GM21737 (cell line): ENCODE data around the gene SNX25.
A peak's percentile ranks its signal among the peaks of the same experiment; 100 is the strongest.
"Not testable (repeated sequence)": the region's sequence is repeated elsewhere in the genome, so short reads cannot be mapped to it uniquely, and the experiment has no call there.

ENCODE experiments used
- ATAC-seq: cut with Tn5 transposase; IDR thresholded peaks from one replicate; pipeline ENCODE4 v1.9.1; 2021; ENCODE audit warnings: mild to moderate bottlenecking, moderate library complexity; ENCODE audit not compliant: unreplicated experiment

SNX25 gene

DNA sequence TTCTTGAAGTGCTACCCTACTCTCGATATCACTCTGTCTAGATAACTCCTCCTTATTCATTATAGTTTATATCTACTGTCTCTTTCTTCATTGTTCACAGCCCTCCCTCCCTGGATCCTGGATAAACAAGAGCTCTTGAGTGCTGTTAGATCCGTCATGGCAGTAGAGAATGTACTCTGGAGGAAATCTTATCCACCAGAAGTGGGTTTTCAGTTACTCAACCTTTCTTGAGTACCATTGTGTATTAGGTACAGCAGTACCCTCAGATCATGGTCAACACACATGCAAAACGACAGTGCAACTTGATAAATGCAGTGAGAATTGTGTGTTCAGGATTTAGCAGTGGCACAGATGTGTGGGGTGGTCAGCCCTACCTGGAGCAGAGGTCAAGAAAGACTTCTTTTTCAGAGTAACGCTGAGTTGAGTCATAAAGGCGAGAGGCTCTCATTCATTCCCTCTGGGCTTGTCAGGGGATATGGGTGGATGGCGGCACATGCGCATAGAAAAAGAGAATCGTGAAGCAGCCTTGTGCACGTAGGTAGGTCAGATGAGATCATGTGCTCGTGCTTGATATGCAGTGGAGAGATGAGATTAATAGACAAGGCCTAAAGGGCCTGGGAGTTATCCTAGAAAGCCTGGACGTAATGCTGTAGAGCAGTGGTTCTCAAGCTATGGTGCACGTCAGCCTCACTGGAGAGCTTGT, 89.5 kb downstream of the SNX25 start:
- no peak for ATAC-seq

GRCh38 chr4:185304541-185304940, 95.1 kb downstream of the SNX25 start:
- no peak for ATAC-seq

- ATAC-seq, result peak; percentile 41
These were observed 95.7 kb downstream of the SNX25 start for GRCh38 chr4:185304944-185305690.

DNA sequence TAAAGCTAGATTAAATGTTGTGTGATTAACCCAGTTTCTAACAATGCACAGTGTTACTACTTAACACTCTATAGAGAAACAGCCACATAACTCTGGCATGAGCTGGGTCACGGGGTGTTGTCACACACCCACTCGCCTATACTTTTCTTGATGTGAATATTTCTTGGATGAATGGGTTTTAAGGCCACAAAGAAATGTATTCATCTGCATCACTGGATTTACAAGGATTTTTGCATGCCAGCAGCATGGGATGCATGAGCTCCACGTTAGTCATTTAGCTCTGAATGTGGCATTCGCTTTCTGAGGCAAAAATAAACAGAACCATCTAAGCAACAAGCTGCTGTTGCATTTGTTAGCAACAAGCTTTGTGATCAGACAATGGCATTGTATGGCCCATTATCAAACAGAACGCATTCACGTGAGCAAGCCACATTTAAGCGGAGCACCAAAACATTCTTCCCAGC, 96.6 kb downstream of the SNX25 start:
- ATAC-seq, result no peak

- ATAC-seq, result peak; percentile 70
These were observed 97.9 kb downstream of the SNX25 start for GRCh38 chr4:185307136-185307950.

- ATAC-seq, result peak; percentile 39
These were observed 100.4 kb downstream of the SNX25 start for GRCh38 chr4:185309770-185310169.

DNA sequence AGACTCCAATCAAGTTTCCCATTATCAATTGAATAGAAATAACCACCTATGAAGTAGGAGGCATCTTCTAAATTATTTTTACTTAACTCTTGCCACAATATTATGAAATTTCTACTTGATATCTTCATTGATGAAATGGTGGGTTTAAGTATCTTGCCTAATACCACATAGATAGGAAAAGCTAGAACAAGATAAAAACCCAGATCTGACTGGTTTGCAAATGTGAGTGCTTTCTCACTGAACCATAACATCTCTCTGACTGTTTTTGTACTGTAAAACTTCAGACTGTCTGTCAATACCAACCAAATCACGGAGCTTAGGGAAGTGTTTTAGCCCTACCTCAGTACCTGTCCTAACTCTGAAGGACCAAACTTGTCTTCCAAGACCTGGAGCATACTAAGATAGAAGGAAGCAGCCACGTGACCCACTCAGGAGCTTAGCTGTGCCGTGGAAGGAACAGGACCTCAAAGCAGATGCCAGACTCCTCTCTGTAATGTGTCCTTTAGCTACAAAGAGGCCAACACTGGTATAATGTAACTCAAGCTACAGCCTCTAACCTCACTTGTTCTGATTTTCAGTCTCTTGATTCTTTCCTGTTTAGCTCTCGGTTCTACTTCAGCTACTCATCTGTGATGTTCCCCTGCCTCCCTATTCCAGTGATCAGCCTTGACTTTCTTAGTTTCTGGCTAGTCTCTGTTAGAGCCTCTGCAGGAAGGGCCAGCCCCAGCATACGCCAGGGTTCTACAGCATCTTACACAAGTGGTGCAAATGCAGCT, 101.9 kb downstream of the SNX25 start:
- peak; percentile 35 for ATAC-seq

GRCh38 chr4:185312699-185313098, 103.3 kb downstream of the SNX25 start:
- no peak for ATAC-seq

DNA sequence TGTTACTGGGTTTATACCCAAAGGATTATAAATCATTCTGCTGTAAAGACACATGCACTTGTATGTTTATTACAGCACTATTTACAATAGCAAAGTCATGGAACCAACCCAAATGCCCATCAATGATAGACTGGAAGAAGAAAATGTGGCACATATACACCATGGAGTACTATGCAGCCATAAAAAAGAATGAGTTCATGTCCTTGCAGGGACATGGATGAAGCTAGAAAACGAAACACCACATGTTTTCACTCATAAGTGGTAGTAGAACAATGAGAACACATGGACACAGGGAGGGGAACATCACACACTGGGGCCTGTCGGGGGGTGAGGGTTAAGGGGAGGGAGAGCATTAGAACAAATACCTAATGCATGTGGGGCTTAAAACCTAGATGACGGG, 108.1 kb downstream of the SNX25 start:
- ATAC-seq, result not testable (repeated sequence)

DNA sequence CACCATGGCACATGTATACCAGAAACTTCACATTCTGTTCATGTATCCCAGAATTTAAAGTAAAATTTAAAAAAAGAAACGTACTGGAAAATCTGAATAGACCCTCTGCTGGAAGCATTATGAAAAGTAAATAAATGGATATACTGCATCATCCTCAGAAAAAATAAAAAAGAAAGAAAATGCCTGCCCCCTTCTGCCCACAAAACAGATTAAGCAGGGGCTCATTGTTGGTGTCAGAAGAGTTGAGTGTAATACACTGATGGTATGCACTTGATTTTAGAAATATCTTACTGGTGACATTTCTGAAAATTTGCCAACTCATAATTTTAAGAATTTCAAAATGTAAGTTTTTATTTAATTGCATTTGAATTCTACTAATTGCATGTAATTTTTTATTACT, 108.5 kb downstream of the SNX25 start:
- ATAC-seq, result no peak

GRCh38 chr4:185318679-185319078, 109.3 kb downstream of the SNX25 start:
- no peak for ATAC-seq

GRCh38 chr4:185322803-185323202, 113.4 kb downstream of the SNX25 start:
- no peak for ATAC-seq

GRCh38 chr4:185323606-185324005, 114.2 kb downstream of the SNX25 start:
- ATAC-seq, result no peak

DNA sequence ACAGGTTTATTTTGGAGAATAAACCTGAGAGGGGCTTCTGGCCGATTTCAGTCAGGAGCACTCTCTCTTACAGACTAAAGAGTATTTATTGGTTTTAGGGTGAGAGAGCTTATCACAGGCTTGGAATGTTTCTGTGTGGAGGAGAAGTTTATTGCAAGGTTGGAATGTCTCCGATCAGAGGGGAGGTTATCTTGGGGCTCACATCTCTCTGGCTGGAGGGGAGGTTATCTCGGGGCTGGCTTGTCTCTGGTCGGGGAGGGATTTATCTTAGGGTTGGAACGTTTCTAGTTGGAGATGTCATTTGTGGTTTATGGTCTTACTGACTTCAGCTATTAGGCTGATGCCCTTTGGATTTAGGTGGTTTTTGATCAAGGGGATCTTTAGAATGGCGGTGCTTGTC, 115.0 kb downstream of the SNX25 start:
- not testable (repeated sequence) for ATAC-seq

DNA sequence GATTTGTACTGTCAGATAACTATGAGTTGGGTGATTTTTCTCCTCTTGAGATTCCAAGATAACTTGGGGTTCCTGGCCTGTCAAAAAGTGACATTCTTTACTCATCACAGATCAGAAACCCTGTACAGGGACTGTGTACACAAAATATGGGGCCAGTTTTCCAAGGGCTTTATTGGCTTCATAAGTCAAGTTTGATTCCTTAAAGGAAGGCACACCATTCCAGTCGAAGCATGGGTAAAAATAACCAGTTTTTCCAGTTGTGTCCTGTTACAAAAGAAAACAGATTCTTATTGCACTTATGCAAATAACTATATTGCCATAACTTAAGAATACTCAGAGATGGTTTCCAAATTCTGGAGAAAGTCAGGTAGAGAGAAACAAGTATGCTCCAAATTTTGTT, 116.3 kb downstream of the SNX25 start:
- ATAC-seq, result not testable (repeated sequence)

GRCh38 chr4:185328586-185328985, 119.2 kb downstream of the SNX25 start:
- no peak for ATAC-seq

GRCh38 chr4:185329879-185330510, 120.6 kb downstream of the SNX25 start:
- ATAC-seq, result not testable (repeated sequence)

DNA sequence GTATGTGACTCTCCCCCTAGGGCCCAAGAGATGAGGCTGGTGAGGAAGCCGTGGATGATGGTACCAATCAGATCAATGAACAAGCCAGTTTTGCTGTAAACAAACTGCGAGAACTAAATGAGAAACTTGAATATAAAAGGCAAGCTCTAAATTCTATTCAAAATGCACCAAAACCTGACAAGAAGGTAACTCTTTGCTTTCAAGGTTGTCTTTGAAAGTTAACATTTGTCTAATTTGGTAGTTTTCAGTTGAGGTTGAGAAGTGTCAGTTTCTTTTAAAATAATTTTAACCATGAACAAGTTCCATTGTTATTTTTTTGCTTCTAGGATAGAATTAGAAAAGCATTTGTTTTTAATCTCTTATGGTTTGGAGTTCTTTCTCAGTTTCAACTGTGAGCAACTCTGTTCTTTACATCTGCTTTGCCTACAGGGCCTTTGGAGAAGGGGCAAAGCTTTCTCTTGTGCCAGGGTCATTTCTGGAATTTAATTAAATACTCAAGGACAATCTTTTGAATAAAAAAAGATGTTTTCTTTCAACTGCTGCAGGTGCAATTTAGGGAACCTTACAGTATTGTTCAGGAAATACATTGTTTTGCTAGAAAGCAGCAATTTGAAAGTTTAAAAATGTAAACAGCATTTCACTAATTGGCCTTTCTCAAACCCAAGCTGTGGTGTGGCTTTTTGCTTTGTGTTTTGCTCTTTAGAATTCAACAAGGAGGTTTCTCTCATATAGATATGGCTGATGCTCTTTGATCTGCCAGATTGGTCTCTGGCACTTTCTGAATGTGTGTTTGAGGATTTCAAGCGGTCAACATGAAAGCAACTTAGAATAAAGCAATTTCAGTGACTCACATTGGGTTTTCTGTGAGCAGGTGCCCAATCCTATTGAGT, 123.4 kb downstream of the SNX25 start:
- peak; percentile 63 for ATAC-seq

GRCh38 chr4:185334326-185334725, 124.9 kb downstream of the SNX25 start:
- ATAC-seq, result no peak
